ENCODE results near the gene KLK8.

Gene KLK8

GRCh38 chr19:51001515-51001914, at the start of gene KLK8:
Gene KLK8, minus strand, starts transcription at chr19:51001604. Its CDS starts 437 bp downstream, at chr19:51001167.
- DNase-seq (ENCODE audit: low read depth in 2 of 2): no peak

- no peak for DNase-seq (ENCODE audit: low read depth in 2 of 2)
These were observed 45.6 kb upstream of the KLK8 start for GRCh38 chr19:51047031-51047335.

- DNase-seq (ENCODE audit: low read depth in 2 of 2): no peak
These were observed 42.9 kb upstream of the KLK8 start for GRCh38 chr19:51044327-51044726.

- no peak for DNase-seq (ENCODE audit: low read depth in 2 of 2)
These were observed 42.1 kb upstream of the KLK8 start for GRCh38 chr19:51043497-51043896.

- DNase-seq (ENCODE audit: low read depth in 2 of 2): no peak
These were observed 38.7 kb upstream of the KLK8 start for GRCh38 chr19:51040151-51040550.

GRCh38 chr19:51036519-51036918, 35.1 kb upstream of the KLK8 start:
- no peak for DNase-seq (ENCODE audit: low read depth in 2 of 2)

- no peak for DNase-seq (ENCODE audit: low read depth in 2 of 2)
These were observed 33.3 kb upstream of the KLK8 start, which contains the start of gene KLK12 for GRCh38 chr19:51034704-51035103. Gene KLK12, minus strand, starts transcription at chr19:51035002. Its CDS starts 381 bp downstream, at chr19:51034621.

- no peak for DNase-seq (ENCODE audit: low read depth in 2 of 2)
These were observed 30.4 kb upstream of the KLK8 start for GRCh38 chr19:51031880-51032225.

- DNase-seq (ENCODE audit: low read depth in 2 of 2): no peak
These were observed 29.9 kb upstream of the KLK8 start for GRCh38 chr19:51031220-51031879.

GRCh38 chr19:51030631-51031030, 29.2 kb upstream of the KLK8 start:
- no peak for DNase-seq (ENCODE audit: low read depth in 2 of 2)

GRCh38 chr19:51029718-51030117, 28.3 kb upstream of the KLK8 start:
- no peak for DNase-seq (ENCODE audit: low read depth in 2 of 2)

- no peak for DNase-seq (ENCODE audit: low read depth in 2 of 2)
These were observed 26.5 kb upstream of the KLK8 start for GRCh38 chr19:51027873-51028272.

- no peak for DNase-seq (ENCODE audit: low read depth in 2 of 2)
These were observed 25.9 kb upstream of the KLK8 start for GRCh38 chr19:51027126-51027806.

GRCh38 chr19:51026554-51026831, 25.1 kb upstream of the KLK8 start, which contains the start of gene KLK11:
Gene KLK11, minus strand, starts transcription at chr19:51026616. Its CDS starts 985 bp downstream, at chr19:51025631.
- no peak for DNase-seq (ENCODE audit: low read depth in 2 of 2)

- DNase-seq (ENCODE audit: low read depth in 2 of 2): no peak
These were observed 24.6 kb upstream of the KLK8 start for GRCh38 chr19:51025809-51026553.

- no peak for DNase-seq (ENCODE audit: low read depth in 2 of 2)
These were observed 24.0 kb upstream of the KLK8 start for GRCh38 chr19:51025401-51025800.

- no peak for DNase-seq (ENCODE audit: low read depth in 2 of 2)
These were observed 23.5 kb upstream of the KLK8 start for GRCh38 chr19:51024924-51025323.

- DNase-seq (ENCODE audit: low read depth in 2 of 2): no peak
These were observed 22.5 kb upstream of the KLK8 start for GRCh38 chr19:51023946-51024345.

GRCh38 chr19:51022526-51022925, 21.1 kb upstream of the KLK8 start:
- no peak for DNase-seq (ENCODE audit: low read depth in 2 of 2)

GRCh38 chr19:51020988-51021651, 19.7 kb upstream of the KLK8 start:
- DNase-seq (ENCODE audit: low read depth in 2 of 2): no peak

GRCh38 chr19:51019544-51019925, 18.1 kb upstream of the KLK8 start, which contains the start of gene KLK10:
Gene KLK10, minus strand, starts transcription at chr19:51019709. Its CDS starts 579 bp downstream, at chr19:51019130.
- no peak for DNase-seq (ENCODE audit: low read depth in 2 of 2)

GRCh38 chr19:51018745-51019543, 17.5 kb upstream of the KLK8 start:
- no peak for DNase-seq (ENCODE audit: low read depth in 2 of 2)

Data from stimulated activated CD4-positive, alpha-beta T cell treated with anti-CD3 and anti-CD28 coated beads, Interleukin-15, amount 100 ng/mL, for 48 hours (primary cell).